Lower lobe of right lung (tissue), 2 donors: ENCODE data around the gene TIMMDC1. TPM values are rescaled to one million over a fixed set of nuclear protein-coding genes. Genes with fewer than 3 reads are reported as not detected.
"Not testable (repeated sequence)": the region's sequence is repeated elsewhere in the genome, so short reads cannot be mapped to it uniquely, and the experiment has no call there.

ENCODE experiments used
- ATAC-seq, 2 donors: fragments of 200-7000 bp; cut with Tn5 transposase; one replicate each; pipeline ENCODE4 v1.9.1; 2020 to 2022; ENCODE audit warnings: mild to moderate bottlenecking in 2 of 2, moderate library complexity in 2 of 2
- DNase-seq: peaks from one replicate; pipeline ENCODE4 v3.0.0-alpha.2; 2020
- H3K27ac ChIP-seq: fragments of 200-600 bp; one replicate; pipeline ENCODE4 v1.8.0; 2022
- H3K27me3 ChIP-seq: fragments of 200-600 bp; one replicate; pipeline ENCODE4 v1.8.0; 2022; ENCODE audit warnings: low read depth
- H3K36me3 ChIP-seq: fragments of 200-600 bp; one replicate; pipeline ENCODE4 v1.8.0; 2022; ENCODE audit warnings: mild to moderate bottlenecking
- H3K4me1 ChIP-seq: fragments of 200-600 bp; one replicate; pipeline ENCODE4 v1.8.0; 2022
- H3K4me3 ChIP-seq: fragments of 200-600 bp; one replicate; pipeline ENCODE4 v1.8.0; 2022; ENCODE audit warnings: mild to moderate bottlenecking
- H3K9me3 ChIP-seq: fragments of 200-600 bp; one replicate; pipeline ENCODE4 v1.8.0; 2022
- CTCF ChIP-seq: fragments of 200-600 bp; IDR thresholded peaks from one replicate; pipeline ENCODE4 v1.8.0; 2022; ENCODE audit warnings: antibody characterized with exemption, mild to moderate bottlenecking
- intact Hi-C: fragments of 100-400 bp; cut with DNase I; formaldehyde crosslinking; loops from one replicate; pipeline ENCODE4 v1.11.0; 2022
- total RNA-seq: library from RNA; stranded (reverse); fragmentation: NEBNext Ultra II Directional; extraction: Animal tissue kit (Norgen Biotek cat#: 25700); gene quantifications from one replicate; pipeline ENCODE4 v1.2.1, GENCODE V29; 2021
- donor health status: DM: no; HTN: yes; CAD: no; lungs with severe emphysema.

Gene TIMMDC1
- total RNA-seq, 1 donor from 2014 or later = 99.4 TPM

GRCh38 chr3:119548341-119548740 lies 50.0 kb downstream of the TIMMDC1 start:
- intact Hi-C loops = no loop called here
- H3K27me3 ChIP-seq = no peaks in the 10 kb centered on the region

GRCh38 chr3:119550192-119550910 lies 52.0 kb downstream of the TIMMDC1 start:
- Histone ChIP-seq H3K27ac (no peak overlapping the region), H3K9me3 (no peaks in the 10 kb centered on the region), H3K27me3 (no peaks in the 10 kb centered on the region), H3K36me3 (no peaks in the 10 kb centered on the region), H3K4me1 (peaks cover 2% of the 10 kb centered on the region), H3K4me3 (no peak overlapping the region)
- ATAC-seq (no peak), DNase-seq (no peak)
- TF ChIP-seq CTCF = no peak
- intact Hi-C loops = no loop called here

More at GRCh38 chr3:119548341-119548740, 50.0 kb downstream of the TIMMDC1 start:
- Histone ChIP-seq H3K36me3 (no peaks in the 10 kb centered on the region), H3K4me3 (no peak overlapping the region), H3K9me3 (no peaks in the 10 kb centered on the region), H3K27ac (no peak overlapping the region), H3K4me1 (no peaks in the 10 kb centered on the region)
- ATAC-seq (no peak), DNase-seq (no peak)
- no peak for TF ChIP-seq CTCF

DNA sequence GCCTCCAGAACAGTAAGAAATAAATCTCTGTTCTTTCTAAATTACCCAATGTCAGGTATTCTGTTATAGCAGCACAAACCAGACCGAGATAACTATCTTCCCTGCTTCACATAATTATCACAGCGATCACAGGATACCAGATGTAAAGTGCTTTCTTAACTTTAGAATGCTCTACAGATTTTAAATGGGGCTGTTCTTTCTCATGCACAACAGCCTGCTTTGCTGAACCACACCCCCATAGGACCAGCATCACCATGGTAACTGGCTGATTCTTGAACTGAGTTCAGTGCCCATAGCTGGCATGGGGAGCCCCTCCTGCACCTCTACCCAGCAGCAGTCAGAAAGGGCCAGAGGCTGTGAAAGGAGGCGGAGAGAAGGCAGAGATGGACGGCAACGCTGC lies 53.3 kb downstream of the TIMMDC1 start:
- no peak for TF ChIP-seq CTCF
- no peaks in the 10 kb centered on the region for H3K9me3 ChIP-seq
- ATAC-seq = no peak
- H3K4me3 ChIP-seq = no peak overlapping the region
- no peaks in the 10 kb centered on the region for H3K36me3 ChIP-seq
- H3K4me1 ChIP-seq = peaks cover 8% of the 10 kb centered on the region
- intact Hi-C loops = no loop called here
- no peaks in the 10 kb centered on the region for H3K27me3 ChIP-seq
- DNase-seq = no peak
- no peak overlapping the region for H3K27ac ChIP-seq

DNA sequence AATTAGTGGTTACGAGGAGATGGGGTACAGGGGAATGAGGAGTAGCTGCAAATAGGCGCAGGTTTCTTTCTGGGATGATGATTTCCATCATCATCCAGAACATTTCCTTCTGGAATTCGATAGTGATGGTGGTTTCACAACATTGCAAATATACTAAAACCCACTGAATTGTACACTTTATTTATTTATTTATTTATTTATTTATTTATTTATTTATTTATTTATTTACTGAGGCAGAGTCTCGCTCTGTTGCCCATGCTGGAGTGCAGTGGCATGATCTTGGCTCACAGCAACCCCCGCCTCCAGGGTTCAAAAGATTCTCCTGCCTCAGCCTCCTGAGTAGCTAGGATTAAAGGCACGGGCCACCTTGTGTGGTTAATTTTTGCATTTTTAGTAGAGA lies 54.6 kb downstream of the TIMMDC1 start:
- H3K27ac ChIP-seq, ATAC-seq, DNase-seq, H3K27me3 ChIP-seq, H3K9me3 ChIP-seq, H3K36me3 ChIP-seq, intact Hi-C loops, H3K4me3 ChIP-seq, H3K4me1 ChIP-seq: not testable (repeated sequence)

DNA sequence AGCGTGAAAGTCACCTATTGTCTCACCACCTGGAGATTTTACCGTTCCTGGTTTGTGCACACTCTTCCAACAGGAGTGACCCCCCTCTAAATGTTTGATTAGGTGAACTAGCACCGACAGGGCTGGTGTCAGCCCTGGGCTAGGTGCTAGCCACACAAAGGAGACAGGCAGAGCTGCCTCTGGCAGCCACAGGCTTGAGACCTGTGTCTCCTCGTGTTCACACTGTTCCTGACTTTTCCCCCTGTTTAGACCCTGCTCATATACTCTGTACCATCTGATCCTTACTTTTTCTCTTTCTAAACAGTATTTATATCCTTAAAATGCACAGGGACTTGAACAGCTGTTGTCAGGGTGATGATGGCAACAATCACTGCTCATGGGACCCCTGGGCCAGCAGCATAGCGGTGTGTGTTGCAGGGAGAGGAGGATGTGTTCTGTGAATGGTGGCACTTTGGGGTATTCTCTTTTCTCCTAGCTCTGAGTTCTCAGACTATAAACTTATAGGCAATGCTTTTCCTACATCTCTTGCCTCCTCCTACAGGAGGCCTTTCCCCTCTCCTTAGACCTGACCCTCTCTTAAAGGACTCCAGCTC lies 55.6 kb downstream of the TIMMDC1 start:
- no peak for TF ChIP-seq CTCF
- intact Hi-C loops = no loop called here
- Histone ChIP-seq H3K4me3 (no peak overlapping the region), H3K36me3 (no peaks in the 10 kb centered on the region), H3K27ac (no peak overlapping the region), H3K27me3 (no peaks in the 10 kb centered on the region), H3K9me3 (no peaks in the 10 kb centered on the region), H3K4me1 (peaks cover 12% of the 10 kb centered on the region)
- DNase-seq (no peak), ATAC-seq (no peak)

- intact Hi-C loops = no loop called here
- Histone ChIP-seq H3K27ac (peak overlapping the region; percentile 22), H3K27me3 (no peaks in the 10 kb centered on the region), H3K36me3 (no peaks in the 10 kb centered on the region), H3K4me3 (no peak overlapping the region), H3K4me1 (peaks cover 16% of the 10 kb centered on the region), H3K9me3 (no peaks in the 10 kb centered on the region)
- DNase-seq = peak; percentile 44
- no peak for TF ChIP-seq CTCF
- ATAC-seq = peak; percentile 37 to 38
Measured at GRCh38 chr3:119555309-119555735, 57.0 kb downstream of the TIMMDC1 start.
